ENCODE results near the gene VSIG8.
"Not testable (repeated sequence)": the region's sequence is repeated elsewhere in the genome, so short reads cannot be mapped to it uniquely, and the experiment has no call there.

Gene VSIG8, protein sequence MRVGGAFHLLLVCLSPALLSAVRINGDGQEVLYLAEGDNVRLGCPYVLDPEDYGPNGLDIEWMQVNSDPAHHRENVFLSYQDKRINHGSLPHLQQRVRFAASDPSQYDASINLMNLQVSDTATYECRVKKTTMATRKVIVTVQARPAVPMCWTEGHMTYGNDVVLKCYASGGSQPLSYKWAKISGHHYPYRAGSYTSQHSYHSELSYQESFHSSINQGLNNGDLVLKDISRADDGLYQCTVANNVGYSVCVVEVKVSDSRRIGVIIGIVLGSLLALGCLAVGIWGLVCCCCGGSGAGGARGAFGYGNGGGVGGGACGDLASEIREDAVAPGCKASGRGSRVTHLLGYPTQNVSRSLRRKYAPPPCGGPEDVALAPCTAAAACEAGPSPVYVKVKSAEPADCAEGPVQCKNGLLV

DNA sequence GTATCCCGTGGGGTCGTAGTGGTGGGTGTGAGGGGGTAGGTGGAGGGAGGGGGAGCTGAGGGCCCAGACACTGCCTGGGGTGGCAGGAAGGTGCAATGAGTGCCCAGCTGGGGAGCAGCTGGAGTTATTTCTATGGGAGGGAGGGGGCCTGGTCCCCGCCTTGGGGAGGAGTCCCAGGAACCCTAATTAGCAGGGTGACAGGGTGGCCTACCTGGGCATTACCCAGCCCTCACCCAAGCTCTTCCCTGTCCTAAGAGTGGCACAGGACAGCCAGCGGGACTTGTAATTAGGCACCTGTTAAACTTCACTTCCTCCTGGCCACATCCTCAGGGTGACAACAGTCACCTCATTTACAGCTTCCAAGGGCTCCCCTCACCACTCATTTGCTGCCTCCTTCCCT, at the start of gene VSIG8:
TSS of gene VSIG8 (minus strand) at position 101 of the 400 bp plus-strand sequence. CDS start 136 bp downstream, outside the sequence.
- DNase-seq: no peak

DNA sequence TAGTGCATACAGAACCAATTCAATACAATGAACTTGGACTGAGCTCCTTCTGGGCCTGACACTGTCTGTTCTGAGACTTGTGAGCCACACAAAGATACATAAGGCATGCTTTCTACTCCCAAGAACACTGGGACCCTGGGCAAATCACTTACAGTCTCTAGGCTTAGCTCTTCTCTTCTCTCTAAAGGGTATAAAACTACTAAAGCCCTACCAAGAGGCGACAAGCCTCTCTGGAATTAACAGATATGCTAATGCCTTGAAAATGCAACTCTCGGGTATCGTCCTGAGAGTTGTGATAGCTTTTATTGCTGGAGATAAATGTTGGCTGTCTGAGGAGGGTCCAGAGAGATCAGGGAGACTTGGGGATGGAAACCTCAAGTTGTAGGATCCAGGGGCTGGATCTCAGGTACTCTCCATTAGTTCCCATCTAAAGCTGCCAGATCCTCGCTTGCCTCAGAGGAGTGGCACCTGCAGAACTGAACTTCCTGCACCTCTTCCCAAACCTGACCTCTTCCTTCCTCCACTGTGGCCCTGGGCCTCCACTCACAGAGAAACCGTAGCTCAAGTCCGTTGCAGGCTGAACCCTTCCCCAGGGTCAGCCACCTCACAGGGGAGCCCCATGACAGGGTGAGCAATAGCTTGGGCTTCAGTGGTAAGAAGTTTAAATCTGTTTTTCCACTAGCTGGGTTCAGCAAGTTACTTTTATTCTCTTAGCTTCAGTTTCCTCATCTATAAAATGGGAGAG, 49.0 kb upstream of the VSIG8 start:
- no peak for DNase-seq

GRCh38 chr1:159908031-159908940, 45.8 kb upstream of the VSIG8 start:
- DNase-seq: no peak

- no peak for DNase-seq
These were observed 44.5 kb upstream of the VSIG8 start for GRCh38 chr1:159906960-159907359.

GRCh38 chr1:159904036-159904435, 41.6 kb upstream of the VSIG8 start:
- not testable (repeated sequence) for DNase-seq

DNA sequence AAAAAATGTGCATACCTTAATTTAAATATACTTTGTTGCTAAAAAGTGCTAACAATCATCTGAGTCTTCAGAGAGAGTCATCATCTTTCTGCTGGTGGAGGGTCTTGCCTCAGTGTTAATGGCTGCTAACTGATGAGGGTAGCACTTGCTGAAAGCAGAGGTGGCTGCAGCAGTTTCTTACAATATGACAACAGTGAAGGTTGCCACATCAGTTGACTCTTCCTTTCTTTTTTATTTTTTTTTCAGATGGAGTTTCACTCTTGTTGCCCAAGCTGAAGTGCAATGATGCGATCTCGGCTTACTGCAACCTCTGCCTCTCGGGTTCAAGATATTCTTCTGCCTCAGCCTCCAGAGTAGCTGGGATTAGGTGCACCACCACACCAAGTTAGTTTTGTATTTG, 40.1 kb upstream of the VSIG8 start:
- DNase-seq: no peak

- no peak for DNase-seq
These were observed 38.4 kb upstream of the VSIG8 start for GRCh38 chr1:159900755-159901360.

DNA sequence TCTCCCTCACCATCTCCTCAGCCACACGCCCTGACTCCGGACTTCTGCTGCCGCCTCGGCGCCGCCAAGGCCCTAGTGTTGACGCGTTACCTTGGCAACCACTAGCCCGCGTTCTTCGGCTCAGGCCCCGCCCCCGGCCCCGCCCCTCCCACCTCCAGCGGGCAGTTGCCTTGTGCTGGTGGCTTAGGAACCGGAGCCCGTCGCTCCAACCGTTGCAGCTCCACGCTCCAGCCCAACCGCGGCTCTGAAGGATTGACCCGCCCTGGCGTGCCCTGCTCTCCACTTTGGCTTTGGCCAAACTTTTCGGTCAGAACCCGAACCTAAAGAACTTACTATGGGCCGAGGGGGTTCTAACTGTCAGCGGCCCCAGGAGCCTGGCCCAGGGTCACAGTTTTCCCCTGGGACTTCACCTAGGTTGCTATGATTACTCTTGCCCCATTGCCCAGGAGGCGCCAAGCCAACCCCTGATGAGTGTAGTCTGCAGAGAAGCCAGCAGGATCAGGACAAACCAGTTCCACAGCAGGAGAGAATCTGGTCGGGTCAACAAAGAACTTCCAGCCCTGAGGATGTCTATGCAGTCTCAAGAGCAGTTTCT, 37.7 kb upstream of the VSIG8 start, which contains the start of gene CFAP45:
TSS of gene CFAP45 (minus strand) at position 80 of the 595 bp plus-strand sequence. CDS start at position 13, 67 bp downstream.
- DNase-seq: no peak

- DNase-seq: not testable (repeated sequence)
These were observed 37.2 kb upstream of the VSIG8 start for GRCh38 chr1:159899634-159900033.

DNA sequence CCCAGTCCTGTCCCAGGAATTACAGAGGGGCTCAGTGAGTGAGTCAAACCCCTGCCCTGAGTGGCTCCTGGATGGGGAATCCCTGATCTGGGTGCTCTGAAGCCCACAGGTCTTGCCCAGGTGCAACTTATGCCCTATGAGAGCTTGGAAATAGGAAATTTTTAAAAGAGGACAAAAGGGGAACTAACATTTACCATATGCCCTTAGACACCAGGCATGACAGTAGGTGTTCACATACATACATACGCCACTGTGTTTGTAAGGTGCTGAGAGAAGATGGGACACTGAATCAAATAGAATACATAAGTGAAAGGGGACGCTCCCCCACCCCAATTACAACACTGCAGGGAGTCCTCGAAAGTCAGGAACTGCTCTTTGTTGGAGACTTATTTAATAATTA, 36.1 kb upstream of the VSIG8 start:
- no peak for DNase-seq

DNA sequence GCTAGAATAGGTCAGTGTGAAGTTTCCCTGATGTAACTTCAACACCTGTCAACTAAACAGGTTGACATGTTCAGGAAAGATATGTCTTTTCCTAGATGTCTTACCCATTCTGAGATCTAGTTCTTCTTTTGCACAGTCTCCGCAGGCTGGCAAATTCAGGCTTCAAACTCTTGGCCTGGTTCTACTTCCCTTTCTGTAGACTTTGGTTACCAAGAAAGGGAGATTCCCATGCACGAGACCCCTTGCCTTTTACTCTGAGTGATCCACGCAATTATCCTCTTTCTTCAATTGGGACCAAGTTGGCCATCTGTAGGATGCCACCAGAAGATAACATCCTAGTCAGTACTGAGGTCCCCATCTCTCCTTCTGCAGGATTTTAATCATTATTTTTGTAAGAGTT, 35.5 kb upstream of the VSIG8 start:
- no peak for DNase-seq

GRCh38 chr1:159896546-159896930, 34.1 kb upstream of the VSIG8 start:
- DNase-seq: no peak

- no peak for DNase-seq
These were observed 33.5 kb upstream of the VSIG8 start for GRCh38 chr1:159895836-159896545.

DNA sequence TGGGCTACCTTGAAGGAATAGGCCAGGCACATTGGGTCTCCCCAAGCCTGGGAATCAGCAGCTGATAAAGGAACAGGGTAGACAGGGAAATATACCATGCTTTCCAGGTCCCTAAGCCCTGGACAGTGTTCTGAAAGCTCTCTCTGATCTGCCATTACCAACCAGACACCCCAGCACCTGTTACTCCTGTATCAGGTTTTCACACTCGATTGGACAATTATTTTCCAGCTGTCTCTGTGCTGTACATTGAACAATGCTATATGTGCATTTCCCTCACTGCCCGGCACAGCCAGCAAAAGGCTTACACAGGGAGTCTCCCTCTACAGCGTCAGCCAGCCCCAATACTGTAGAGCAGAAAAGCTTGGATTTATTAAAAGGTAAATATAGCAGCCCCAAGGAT, 32.8 kb upstream of the VSIG8 start:
- no peak for DNase-seq

DNA sequence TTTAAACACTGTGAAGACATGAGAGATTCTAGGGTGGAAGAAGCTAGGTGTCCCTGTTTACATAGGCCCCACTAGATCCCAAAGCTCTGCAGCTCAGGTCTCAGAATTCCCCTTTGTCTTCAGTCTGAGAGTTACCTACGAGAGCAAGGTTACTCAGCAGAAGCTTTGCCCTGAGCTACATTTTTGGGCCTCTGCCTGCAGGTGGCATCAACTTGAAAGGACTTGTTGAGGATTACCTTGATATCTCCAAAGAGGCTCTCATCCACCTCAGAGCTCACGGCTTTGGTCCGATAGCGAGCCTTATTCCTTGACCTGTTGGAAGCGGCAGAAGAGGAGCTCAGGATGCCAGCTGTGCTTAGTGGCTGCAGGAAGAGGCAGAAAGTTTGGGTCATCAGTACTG, 30.5 kb upstream of the VSIG8 start:
- peak; percentile 10 for DNase-seq

DNA sequence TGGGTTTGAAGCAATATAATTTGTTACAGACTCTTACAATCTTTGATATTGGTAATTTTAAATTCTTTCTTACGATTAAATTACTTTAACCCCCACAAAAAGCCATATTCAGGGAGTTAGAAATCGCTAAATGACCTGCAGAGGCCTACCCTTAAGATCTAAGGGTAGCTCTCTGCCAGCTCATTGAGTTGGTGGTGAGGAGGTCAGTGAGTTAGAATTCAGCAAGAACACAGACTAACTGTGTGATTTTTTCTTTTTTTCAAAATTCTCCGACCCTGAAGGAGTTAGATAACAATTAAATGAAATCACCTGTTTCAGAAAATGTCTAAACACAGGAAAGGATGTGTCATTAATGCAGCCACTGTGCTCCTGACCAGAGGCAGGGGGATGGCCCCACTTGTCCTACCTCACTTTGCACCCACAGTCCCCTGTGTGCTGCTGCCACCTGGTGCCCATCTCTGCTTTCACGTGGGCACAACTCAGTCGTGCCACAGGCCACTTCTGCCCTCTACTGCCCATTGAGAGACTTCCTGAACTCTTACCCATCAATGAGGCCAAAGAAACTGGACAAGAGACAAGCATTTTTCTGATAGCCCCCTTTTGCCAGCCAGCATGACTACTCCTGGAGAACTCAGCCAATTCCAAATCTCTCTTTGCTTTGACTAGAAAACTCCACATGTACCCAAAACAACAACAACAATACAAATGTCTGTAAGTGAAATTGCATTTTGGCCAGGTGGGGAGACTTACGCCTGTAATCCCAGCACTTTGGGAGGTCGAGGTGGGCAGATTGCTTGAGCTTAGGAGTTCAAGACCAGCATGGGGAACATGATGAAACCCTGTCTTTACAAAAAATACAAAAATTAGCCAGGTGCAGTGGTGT, 29.1 kb upstream of the VSIG8 start:
- peak; percentile 81 for DNase-seq

DNA sequence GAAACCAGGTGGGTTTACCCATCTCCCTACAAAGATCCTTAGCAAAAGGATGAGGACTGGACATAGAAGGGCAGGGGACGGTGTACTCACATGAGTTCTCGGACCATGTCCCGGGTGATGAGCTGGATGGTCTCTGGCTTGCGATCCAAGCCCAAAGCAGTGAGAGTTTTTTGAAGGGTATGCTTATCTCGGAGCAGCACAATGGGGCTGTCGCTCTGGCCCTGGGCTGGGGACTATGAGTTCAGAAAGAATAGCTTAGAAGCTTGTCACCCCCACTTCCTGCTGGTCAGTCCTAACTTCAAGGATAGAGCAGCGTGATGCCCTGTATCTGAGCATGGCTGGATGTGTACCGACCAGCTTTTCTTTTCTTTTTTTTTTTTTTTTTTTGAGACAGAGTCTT, 27.9 kb upstream of the VSIG8 start:
- no peak for DNase-seq

GRCh38 chr1:159889821-159890252, 27.4 kb upstream of the VSIG8 start:
- DNase-seq: no peak

- DNase-seq: no peak
These were observed 26.7 kb upstream of the VSIG8 start for GRCh38 chr1:159889202-159889601.

GRCh38 chr1:159884296-159884695, 21.8 kb upstream of the VSIG8 start:
- no peak for DNase-seq
